ENCODE data around the gene SARDH.

Gene SARDH

GRCh38 chr9:133701321-133701980 lies 36.7 kb downstream of the SARDH start:
- peak; percentile 66 for DNase-seq

GRCh38 chr9:133700819-133701320 lies 37.3 kb downstream of the SARDH start:
- DNase-seq = no peak

- no peak for DNase-seq
Observed at GRCh38 chr9:133699546-133699945, 38.6 kb downstream of the SARDH start.

DNA sequence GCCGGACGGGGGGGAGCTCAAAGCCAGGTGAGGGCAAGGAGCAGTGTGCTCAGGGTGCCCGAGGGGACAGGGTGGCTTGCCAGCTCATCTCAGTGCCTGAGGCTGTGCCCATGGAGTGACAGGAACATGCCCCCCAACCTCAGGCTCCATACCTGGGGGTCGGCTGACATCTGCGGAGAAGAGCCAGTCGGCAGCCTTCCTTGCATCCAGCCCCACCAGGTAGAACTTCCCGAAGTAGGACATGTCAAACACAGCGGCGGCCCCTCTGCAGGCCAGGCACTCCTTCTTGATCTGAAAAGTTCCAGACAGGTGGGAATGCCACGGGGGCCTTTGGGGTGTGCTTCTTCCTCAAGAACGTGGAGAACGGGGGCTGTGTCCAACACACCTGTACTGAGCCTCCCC lies 42.1 kb downstream of the SARDH start:
- DNase-seq = no peak

DNA sequence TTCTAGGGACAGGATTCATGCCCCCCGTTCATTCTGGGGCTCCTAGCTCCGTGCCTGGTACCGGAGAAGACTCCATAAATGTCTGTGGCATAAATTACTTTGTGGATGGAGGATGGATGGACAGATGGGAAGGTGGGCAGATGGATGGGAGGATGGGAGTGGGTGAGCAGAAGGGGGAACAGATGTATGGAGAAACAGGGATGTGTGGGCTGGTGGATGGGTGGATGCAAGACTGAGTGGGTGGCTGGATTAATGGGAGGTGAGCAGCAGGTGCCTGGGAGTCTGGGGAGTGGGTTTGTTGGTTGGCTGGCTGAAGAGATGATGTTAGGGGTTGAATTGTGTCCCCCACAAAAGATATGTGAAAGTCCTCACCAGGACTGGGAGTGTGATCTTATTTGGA lies 43.5 kb downstream of the SARDH start:
- no peak for DNase-seq

DNA sequence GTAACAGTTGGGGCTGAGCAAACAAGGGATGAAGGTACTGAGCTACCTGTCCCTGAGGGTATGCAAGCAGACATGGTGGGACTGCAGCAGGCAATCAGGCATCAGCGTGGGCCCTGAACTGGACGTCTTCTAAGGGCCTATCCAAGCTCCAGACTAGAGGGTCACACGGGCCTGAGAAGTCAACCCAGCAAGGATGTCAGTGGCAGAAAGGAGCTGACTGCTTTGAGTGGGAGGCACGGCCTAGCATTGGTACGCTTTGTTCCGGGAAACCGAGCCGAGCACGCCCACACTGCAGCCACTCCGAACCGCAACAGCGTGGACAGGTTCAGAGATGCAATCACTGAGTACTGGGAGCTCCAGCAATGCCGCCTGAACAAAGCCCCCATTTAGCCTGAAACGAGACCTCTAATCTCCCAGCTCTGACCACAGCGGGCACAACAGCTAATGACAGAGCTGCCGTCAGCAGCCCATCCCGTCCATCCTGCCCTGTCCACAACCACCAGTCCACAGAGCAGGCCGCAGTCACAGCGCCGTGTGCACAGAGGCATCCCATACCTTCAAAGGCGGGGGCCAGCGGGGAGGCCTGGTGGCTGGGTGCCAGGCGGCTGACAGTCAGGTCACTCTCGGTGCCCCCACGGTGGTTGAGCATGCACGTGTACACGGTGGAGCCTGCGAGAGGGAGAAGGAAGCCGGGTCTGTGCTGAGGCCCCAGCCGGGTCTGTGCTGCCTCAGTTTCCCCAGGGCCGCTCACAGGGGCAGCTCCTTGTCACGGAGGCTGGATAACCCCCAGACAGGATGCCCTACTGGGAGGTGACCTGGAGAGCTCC lies 44.2 kb downstream of the SARDH start:
- DNase-seq = no peak

DNA sequence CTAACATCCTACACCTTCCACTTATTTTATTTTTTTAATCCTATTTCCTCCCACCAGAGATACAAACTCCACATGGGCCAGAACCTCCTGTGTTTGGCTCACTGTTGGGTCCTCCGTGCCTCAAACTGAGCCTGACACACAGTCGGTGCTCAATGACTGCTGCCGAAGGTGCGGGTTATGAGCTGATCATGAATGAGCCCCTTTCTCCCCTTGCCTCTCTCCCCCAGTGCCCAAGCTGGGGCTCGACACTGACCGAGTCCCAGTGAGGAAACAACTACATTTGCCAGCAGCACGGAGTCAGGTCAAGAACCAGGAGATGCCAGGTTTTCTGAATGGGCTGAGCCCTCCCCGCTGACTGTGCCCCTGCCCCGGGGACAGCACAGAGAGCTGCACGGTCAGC lies 45.0 kb downstream of the SARDH start:
- DNase-seq = no peak

DNA sequence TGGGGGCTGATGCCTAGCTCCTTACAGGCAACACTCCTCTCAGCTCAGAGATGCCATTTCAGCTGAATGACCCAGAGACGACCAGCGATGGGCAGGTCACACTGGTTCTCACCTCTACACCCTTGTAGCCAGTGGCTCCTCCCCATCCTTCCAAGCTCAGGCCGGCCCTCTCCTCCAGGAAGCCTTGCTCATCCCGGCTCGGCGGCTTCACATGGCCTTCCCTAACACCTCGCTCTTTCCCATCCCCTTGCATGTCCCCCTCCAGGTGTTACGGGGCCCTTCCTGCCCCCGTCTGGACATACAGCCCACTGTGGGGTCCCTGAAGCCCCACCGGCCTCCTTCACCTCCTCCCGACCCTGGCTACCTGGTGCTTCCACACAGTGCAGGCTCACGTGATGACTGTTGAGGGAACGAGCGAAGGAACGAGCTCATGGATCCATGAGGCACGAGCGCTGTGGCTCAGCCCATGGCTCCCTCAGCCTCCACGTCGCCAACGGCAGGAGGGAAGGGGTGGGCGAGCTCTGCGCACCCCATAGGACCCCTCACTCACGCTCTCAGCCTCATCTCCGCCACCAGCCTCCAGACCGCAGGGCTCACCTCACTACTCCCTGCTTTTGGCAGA lies 45.7 kb downstream of the SARDH start:
- no peak for DNase-seq

DNA sequence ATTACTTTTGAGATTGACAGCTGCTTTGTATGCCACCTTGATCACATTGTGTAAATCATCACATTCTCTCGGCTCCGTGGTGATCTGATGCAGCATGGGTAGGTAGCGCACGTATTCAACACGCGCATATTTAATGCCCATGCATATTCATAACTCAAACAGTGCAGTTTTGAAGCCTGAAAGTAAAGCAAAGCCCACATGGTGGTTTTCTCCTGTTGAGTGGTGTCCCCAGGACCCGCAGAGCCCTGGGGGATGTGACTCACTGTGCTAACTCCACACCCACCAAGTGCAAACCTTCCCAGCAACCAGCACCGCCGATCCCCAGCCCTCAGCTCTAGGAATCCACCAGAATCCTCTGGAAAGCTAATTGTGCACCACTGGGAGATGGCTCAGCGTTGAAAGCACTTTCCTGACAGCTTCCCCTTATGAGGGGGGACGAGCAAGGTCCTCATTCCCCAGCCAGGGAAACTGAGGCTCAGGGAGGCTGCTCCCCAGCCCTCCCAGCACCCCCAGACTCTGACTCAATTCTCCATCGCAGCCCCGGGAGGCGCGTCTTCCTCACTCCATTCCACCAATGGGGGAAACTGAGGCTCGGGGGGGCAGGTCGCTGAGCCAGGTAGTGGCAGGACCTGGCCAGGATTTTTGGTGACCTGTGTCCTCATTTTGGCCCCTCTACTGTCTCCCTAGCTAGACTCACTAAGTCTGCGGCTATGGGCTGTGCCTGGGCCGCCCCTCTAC lies 46.4 kb downstream of the SARDH start:
- DNase-seq = peak; percentile 60

GRCh38 chr9:133691191-133691590 lies 47.0 kb downstream of the SARDH start:
- no peak for DNase-seq

- DNase-seq = no peak
Observed at GRCh38 chr9:133690081-133690561, 48.0 kb downstream of the SARDH start.

GRCh38 chr9:133689151-133689763 lies 48.9 kb downstream of the SARDH start:
- DNase-seq = no peak

- no peak for DNase-seq
Observed at GRCh38 chr9:133687856-133688761, 50.0 kb downstream of the SARDH start.

GRCh38 chr9:133686642-133687575 lies 51.2 kb downstream of the SARDH start:
- DNase-seq = no peak

GRCh38 chr9:133685653-133686609 lies 52.2 kb downstream of the SARDH start:
- no peak for DNase-seq

- DNase-seq = no peak
Observed at GRCh38 chr9:133684936-133685361, 53.2 kb downstream of the SARDH start.

- DNase-seq = no peak
Observed at GRCh38 chr9:133684121-133684935, 53.8 kb downstream of the SARDH start.

GRCh38 chr9:133683586-133684120 lies 54.5 kb downstream of the SARDH start:
- peak; percentile 64 for DNase-seq
